ENCODE data around the gene EDN1.
A peak's percentile ranks its signal among the peaks of the same experiment; 100 is the strongest.

DNA sequence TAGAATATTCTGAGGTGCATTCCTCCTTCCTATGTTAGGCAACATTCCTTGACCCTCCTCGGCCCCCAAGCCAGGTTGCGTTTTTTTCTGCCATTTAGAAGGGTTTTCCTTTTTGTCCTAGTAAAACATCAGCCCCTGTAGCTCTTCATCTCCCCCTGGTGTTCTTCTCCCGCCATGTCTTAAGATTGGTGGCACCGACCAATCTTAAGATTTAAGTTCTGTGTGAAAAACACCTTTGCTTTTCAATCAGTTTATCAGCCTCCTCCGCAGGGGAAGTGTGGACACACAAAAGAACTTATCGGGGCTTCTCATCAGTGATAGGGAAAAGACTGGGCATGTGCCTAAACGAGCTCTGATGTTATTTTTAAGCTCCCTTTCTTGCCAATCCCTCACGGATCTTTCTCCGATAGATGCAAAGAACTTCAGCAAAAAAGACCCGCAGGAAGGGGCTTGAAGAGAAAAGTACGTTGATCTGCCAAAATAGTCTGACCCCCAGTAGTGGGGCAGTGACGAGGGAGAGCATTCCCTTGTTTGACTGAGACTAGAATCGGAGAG lies 719 bp upstream of the EDN1 start:
- TF ChIP-seq, protein P1, sequence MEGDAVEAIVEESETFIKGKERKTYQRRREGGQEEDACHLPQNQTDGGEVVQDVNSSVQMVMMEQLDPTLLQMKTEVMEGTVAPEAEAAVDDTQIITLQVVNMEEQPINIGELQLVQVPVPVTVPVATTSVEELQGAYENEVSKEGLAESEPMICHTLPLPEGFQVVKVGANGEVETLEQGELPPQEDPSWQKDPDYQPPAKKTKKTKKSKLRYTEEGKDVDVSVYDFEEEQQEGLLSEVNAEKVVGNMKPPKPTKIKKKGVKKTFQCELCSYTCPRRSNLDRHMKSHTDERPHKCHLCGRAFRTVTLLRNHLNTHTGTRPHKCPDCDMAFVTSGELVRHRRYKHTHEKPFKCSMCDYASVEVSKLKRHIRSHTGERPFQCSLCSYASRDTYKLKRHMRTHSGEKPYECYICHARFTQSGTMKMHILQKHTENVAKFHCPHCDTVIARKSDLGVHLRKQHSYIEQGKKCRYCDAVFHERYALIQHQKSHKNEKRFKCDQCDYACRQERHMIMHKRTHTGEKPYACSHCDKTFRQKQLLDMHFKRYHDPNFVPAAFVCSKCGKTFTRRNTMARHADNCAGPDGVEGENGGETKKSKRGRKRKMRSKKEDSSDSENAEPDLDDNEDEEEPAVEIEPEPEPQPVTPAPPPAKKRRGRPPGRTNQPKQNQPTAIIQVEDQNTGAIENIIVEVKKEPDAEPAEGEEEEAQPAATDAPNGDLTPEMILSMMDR (IDR thresholded peaks at IDR 0.05; ENCODE audit: low read length), result peak; percentile 86
- TF ChIP-seq EZH2 (optimal IDR thresholded peaks at IDR 0.05; ENCODE audit: low read depth, low read length), result no peak
